GM18909 (cell line): ENCODE measurements around the gene FDXR.

Experiments
- ATAC-seq: cut with Tn5 transposase; IDR thresholded peaks from one replicate; pipeline ENCODE4 v1.9.1; 2021; ENCODE audit warnings: mild to moderate bottlenecking; ENCODE audit not compliant: unreplicated experiment, poor library complexity

The FDXR gene

DNA sequence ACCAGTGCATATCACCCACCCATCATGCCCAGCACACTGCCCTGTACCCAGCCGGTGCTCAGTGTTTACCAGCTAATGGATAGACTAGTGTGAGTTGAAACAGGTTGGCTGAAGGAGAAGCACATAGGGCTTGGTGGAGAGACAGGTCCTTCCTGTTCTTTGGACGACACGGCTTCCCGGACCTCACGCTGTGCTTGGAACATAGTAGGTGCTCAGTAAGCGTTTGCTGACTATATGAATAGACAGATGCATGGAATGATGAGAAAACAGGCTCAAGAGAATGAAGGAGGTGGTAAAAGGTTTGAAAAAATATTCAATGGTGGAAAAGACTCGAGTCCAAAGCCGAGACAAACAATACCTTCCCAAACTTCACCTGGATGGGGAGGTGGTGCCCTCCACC is 27.4 kb upstream of the FDXR start:
- no peak for ATAC-seq

DNA sequence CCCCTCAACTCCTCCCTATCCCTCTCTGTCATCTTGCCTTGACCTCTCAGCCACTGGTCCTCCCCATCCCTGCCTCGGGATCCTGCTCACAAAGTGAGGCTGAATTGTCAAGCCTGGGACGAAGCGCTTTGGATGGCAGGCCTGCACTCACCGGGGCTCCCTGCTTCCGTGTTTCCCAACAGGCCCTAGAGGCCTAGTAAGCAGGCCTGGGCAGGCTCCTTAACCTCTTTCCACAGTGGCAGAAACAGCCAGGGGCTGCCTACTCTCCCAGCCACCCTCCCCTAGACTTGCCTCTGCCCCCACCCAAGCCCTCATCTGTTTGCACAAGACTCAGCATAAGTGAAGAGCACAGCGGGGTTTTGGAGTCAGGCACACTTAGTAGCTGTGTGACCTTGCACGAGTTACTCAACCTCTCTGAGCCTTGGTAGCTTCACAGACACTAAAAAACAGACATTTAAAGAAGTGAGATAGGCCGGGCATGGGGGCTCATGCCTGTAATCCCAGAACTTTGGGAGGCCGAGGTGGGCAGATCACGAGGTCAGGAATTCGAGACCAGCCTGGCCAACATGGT is 25.7 kb upstream of the FDXR start:
- no peak for ATAC-seq

DNA sequence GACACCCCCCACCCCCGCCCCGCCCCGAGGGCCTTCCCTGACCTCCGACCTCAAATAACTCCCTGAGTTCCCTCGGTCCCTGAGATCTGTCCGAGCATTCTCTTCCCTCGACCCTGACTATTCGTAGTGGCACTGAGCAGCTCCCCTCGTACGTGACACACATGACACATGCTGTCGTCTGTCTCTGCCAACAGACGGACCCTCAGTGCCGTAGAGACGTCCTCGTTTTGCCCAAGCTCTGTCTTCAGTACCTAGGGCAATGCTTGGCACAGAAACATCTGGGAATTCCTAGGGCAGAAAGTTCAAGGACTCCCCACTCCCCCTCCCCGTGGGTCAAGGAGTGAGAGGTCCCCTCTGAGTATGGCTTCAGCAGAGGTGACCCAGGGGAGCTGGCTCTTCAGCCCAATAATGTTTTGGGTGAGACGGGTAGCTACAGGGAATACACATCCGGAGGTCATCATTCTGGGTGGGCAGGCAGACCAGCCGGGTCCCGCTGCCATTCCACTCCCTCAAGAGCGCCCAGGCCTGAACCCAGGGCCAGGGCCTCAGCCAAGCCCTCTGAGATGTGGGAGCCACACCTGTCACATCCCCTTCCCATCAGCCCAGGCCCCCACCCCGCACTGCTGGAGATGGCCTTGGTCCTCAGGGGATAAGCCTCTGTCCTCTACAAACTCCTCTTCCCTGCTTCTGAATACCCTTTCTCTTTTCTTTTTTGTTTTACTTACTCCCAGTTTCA is 21.3 kb upstream of the FDXR start:
- no peak for ATAC-seq

DNA sequence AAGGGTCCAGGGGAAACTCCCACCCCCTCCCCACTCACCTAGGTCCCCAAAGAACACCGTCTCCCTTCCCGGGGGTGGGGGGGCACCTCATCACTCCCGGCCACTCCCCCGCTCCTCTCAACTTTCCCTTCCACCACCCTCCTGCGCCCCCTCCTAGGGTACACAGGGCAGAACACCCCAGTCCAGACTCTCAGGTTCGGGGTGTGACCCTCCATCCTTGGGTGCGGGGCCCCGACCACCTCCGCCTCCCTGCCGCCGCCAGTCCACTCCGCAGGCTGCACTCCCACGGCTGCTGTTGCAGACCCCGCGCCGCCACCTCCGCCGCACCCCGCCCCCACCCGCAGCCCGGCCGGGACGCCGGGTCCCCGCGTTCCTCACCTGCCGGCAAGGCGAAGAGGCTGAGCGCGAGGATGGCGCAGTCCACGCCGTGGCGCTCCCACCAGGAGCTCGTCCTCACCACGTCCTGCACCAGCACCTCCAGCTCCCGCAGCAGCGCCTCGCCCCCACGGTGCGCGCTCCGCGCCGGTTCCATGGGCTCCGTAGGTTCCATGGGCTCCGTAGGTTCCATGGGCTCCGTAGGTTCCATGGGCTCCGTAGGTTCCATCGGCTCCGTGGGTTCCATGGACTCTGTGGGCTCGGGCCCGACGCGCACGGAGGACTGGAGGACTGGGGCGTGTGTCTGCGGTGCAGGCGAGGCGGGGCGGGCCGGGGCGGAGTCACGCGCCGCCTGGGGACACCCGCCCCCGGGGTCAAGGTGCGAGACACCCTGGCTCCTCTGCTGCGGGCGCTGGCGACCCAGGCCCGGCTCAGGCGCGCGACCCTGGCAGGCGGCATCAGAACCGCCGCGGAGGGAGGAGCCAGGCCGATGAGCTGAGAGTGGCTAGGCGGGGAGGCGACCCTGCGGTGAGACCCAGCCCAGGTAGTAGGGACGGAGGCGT is 20.4 kb upstream of the FDXR start, which contains the start of gene FADS6:
Gene FADS6 (minus strand): TSS at position 660 of the 938 bp plus-strand sequence. CDS start 38 bp downstream, at position 622.
- no peak for ATAC-seq

DNA sequence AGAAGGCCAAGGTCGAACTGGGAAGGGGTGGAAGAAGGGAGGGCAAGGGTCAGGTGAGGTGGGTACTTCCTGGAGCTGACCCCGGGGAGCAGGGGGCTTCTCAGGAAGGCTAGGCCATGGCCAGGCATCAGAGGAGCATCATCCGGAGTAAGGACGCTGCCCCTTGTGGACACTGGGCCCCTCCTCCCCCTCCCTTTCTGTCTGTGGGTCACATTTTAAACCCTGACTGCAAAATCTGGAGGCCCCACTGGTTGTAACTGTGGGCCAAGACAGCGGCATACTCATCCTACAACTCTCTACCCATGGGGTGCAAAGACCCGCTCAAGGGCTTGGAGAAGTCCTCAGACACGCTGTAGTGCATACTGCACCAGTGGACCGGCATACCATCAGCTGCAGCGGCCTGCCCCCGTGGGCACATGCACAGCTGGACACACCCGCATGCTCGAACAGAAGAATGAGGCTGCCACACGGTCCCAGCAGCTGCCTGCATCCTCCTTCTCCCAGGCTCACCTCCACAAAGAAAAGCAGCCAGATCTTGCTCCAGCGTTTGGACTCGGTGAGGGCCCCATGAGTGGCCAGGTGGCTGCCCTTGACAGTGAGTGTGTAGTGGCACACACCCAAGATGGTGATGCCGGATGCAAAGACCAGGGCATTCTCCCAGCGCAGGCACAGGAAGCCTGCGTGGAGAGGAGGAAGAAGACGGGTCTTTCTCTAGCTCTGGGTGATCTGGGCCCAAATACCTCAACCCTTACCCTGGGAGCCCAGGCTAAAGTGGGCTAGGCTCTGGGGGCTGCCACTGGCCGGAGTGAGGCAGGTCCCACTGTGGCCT is 19.4 kb upstream of the FDXR start:
- no peak for ATAC-seq

DNA sequence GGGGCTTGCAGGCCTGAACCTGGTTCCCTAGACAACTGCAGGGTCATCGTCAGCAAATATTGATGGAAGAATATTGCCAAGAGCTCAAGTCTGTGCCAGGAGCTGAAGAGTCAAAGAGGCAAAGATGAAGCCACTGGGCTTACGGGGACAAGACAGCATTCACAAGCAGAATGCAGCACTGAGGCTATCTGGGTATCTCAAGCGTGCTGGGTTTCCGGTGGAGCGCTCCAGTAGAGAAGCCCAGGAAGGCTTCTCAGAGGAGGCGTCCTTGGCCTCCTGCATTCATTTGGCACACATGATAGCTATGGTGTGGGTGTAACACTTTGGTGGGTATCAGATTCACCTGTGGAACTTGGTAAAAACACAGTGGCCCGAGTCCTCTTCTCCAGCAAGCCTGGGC is 17.8 kb upstream of the FDXR start:
- ATAC-seq, result no peak

DNA sequence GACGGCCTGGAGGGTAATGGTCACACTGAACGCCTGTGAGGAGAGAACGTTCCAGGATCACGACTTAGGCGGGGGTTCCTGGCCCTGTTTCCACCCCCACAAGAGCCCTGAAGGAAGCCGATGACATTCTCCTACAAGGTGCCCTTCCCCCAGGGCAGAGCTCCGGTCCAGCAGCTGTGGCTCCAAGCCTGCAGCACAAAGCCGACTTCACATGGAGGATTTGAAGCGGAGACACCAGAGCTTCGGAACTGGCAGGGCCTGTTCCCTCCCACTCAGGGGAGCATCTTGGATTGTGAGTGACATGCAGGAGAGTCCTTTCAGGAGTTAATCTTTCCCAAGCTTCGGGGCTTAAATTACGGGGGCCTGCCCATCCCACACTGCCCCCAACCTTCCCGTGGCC is 15.7 kb upstream of the FDXR start:
- ATAC-seq, result no peak

DNA sequence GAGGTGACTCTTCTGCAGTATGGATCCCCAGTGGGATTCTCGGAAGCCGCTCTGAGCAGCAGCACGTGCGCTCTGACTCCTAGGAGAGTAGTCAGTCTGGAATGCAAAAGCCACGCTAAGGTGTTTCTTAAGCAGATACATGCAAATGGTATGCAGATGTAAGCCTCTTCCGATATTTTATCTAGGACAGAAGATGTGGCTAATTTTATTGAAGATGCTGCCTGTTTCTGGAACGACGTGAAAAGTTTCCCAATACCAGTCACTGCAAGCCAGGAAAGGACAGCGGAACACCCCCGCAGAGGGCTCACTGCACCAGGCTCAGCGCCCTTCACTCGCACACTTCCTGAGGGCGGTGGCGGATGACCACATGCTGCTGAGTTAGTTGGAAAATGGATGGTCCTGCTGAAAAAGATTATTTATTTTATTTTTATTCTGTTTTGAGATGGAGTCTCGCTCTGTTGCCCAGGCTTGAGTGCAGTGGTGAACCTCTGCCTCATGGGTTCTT is 10.5 kb upstream of the FDXR start:
- ATAC-seq, result no peak

DNA sequence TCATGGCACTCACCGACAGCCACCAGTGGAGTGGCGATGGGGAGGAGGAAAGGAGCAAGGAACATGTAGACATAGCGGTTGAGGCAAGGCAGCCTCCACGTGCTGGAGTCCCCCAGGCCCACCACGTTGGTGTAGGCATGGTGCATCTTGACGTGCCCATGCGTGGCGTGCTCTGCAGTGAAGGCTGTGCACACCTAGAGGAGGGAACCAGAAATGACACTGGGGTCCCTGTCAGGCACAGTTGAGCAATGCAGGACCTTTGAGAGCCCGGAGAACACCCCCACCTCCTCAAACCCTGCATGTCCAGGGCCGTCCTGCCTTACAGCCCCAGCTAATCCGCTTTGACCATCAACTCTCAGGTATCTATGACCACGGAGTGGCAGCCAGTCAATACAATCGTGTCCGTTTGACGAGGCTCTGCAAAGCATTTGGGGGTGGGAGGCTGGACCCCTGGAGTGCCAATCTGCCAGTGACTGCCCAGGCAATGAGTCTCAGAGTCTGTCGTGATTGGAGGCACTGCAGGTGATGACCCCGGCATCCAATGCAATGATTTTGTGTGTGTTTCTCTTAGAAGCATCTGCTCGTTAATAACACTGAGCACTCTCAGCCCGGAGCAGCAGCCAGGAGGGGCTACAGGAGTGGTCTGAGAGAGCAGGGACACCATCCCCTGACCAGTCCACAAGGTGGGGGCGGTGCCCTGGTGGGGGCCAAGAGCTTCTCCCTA is 9.9 kb upstream of the FDXR start:
- no peak for ATAC-seq

DNA sequence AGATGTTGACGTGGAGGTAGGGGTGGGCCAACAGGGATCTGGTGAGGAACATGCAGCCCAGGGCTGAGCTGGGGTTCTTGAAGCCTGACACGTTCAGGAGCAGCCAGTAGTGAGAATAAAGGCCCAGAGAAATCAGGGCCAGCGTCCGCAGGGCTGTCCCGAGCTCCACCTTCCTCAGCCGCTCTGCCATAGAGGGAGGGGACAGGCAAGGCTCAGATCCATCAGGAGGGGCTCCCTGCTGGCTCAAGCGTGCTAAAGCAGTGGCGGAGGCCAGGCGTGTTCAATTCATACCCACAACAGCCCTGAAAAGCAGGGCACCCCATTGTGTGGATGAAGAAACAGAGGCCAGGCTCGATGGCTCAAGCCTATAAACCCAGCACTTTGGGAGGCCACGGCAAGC is 8.3 kb upstream of the FDXR start:
- ATAC-seq, result no peak

DNA sequence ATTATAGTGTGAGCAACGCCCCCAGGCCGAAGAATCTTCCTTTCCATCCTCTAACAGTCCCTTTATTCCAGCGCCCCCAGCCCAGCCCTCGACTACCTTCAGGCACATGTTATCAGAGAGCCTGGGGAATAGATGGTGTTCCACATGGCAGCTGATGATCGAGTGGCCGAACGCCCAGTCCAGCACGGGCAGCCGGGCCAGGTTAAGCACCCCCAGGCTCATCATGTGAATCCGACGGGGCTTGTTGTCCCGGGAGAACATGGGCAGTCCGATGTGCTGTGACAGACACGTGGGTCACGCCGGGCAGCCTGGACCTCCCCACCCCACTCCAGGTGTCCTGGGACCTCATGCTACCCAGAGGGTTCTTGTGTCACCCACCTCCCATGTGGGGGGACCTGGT is 6.5 kb upstream of the FDXR start:
- ATAC-seq, result no peak

DNA sequence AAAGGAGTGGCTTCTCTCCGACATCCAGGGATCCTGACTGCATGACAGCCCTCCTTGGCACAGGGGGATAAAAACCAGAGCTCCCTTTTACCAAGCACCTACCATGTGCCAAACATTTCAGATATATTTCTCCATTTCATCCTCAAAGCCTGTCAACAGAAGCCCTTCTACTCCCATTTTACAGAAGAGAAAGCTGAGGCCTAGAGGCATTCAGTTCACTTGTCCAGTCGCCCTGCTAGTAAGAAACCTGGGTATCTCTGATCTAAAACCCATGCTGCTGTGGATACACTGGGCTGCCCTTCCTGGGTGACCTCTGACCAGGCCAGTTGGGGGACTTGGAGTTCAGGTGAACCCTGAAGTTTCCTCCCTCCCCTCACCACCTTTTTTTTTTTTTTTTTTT is 5.9 kb upstream of the FDXR start:
- no peak for ATAC-seq

DNA sequence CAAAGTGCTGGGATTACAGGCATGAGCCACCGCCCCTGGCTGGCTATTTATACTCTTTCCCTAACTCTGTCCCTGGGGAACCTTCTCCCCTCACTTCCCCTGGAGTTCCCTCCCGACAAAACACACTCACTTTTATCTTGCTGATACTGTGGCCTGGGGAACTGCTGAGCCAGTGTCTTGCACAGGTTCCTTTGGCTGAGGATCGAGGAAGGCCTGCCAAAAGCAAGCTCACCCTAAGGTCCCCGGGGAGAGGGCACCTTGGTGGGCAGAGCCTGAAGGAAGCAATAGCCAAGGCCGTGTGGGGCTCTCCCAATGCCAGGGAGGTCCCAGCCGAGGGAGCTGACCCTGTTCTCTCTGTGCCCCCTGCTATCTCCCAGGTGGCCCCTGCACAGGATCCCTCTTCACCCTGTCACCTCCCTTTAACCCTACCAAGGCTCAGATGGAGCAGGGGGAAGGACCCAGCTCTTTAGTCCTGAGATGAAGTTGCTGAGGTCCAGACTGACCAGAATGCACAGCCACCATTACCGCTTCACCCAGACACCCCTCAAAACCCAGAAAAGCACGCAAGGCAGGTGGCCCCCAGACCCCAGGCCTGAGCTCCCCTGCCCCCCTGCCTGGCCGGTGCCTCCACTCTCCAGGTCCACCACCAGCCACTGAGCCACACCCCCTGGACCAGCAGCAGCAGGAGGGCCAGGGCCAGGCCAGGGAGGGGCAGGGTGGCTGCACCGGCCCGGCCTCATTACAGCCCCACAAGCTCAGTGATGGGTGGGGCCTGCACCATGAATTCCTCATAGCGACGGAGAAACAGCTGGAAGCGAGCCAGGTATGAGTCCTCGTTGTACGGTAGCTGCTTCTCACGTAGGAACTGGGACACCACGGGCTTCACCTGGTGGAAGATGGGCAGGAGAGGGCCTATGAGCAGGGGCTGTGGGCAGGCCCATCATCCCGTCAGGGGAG is 5.1 kb upstream of the FDXR start:
- no peak for ATAC-seq

DNA sequence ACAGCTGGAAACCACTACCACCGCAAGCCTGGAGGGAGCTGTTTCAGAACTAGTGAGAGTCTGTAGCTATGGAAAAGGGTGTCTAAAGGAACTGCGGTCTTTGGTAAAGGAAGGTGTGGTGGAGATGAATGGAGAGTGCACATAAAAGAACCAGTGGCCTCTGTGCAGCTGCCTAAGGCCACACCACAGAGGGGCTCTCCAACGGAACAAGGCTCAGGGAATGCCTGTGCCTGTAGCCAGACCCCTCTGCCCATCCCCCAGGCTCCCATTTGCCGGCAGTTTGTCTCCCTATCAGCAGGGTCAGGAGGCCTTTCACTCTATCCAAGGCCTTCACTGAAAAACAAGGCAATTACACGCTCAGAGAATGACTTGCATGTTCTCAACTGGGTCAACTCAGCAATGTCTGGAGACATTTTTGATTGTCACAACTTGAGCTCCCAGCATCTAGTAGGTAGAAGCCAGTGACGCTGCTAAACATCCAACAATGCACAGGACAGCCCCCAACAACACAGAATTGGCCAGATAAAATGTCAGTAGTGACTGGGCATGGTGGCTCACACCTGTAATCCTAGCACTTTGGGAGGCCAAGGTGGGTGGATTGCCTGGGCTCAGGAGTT is 3.3 kb upstream of the FDXR start:
- no peak for ATAC-seq

DNA sequence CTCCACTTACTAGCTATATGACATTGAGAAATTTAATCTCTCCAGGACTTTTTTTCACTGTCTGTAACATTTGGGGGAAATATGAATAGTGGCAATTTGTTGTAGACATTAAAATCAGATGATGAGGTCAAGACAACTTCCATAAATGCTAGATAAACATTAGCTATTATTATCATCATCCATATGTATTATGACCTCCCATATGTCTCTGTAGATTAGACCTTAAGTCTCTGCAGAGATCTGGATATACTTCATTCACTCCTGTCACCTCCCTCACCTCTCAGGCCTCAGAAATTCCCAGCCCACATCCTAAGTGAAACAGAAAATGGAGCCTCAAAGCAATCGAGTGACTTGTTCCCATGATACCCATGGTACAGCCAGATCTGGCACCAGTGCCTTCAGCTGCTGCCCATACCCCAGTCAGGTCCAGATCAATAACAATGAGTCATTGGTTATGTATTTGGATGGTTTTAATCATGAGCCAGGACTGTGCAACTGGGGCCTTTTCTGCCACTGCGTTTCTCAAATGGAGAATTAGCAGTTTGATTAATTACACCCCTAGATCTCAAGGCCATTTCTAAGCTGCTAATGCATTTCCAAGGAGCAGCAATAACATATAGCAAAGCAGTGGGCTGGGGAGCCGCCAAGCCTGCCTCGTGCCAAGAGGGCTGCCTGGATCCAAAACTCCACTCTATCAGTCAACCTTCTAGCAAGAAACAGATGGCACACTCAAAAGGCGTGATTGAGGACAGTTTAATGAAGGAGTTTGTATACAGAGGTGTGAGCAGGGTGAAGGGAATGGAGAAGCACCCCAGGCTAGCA is 2.6 kb upstream of the FDXR start:
- no peak for ATAC-seq

DNA sequence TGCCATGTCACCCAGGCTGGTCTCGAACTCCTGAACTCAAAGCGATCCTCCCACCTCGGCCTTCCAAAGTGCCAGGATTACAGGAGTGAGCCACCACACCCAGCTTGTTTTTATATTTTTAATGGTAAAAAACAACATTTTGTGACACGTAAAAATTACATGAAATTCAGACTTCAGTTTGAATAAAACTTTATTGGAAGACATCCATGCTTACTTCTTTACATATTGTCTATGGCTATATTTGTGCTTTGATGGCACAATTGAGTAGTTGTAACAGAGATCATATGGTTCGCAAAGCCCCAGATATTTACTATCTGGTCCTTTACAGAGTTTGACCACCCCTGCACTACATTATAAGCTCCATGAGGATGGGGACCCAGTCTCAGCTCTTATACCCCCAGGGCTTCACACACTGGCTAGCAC is 1.8 kb upstream of the FDXR start:
- ATAC-seq, result no peak
